A549 (cell line): Measurements from ENCODE around the gene TGFBR3L. TPM values are rescaled to one million over a fixed set of nuclear protein-coding genes. Genes with fewer than 3 reads are reported as not detected.

Experiments used
- ATAC-seq, 2 experiments: fragments of 200-7000 bp in 1 of 2; fragments of >200 bp in 1 of 2; cut with Nextera tagmentation in 1 of 2; cut with Tn5 transposase in 1 of 2; 3 replicates each; pipeline versions ENCODE4 v1.8.0 to v1.9.1; 2018 to 2020; ENCODE audit warnings: mild to moderate bottlenecking in 1 of 2, moderate library complexity in 1 of 2
- CTCF ChIA-PET: fragments of 300-600 bp; sonication (Branson Sonifier 250); formaldehyde crosslinking; extraction: SDS; loops from one replicate; lab custom pipeline; 2021; ENCODE audit warnings: antibody characterized with exemption, inconsistent platforms; lab: Yijun Ruan, JAX
- POLR2A ChIA-PET: fragments of 350-600 bp; formaldehyde crosslinking; extraction: SDS; loops from one replicate; lab custom pipeline; 2021; ENCODE audit warnings: antibody characterized with exemption, inconsistent platforms; lab: Yijun Ruan, JAX
- DNase-seq, 2 experiments: peaks; one replicate each; pipeline versions ENCODE4 v3.0.0 to v3.0.0-alpha.2; 2011 to 2016; ENCODE audit warnings: low read depth in 1 of 2, low spot score in 1 of 2
- FAIRE-seq: peaks from 2 replicates; lab custom pipeline; 2011; peaks lifted over from hg19 to GRCh38; lab: Jason Lieb, UNC
- H3K27ac ChIP-seq, 2 experiments: fragments of >200 bp; sonication (Bioruptor Twin); formaldehyde crosslinking; 3 replicates each; pipeline ENCODE4 v1.5.1; 2016 to 2017
- H3K4me1 ChIP-seq: fragments of >200 bp; sonication (Bioruptor Twin); formaldehyde crosslinking; 3 replicates; pipeline ENCODE4 v1.6.1; 2016
- H3K4me2 ChIP-seq: fragments of >200 bp; sonication (Bioruptor Twin); formaldehyde crosslinking; 3 replicates; pipeline ENCODE4 v1.6.1; 2016
- H3K4me3 ChIP-seq: fragments of >200 bp; sonication (Bioruptor Twin); formaldehyde crosslinking; 3 replicates; pipeline ENCODE4 v1.5.1; 2016
- H3K9me3 ChIP-seq: fragments of >200 bp; sonication (Bioruptor Twin); formaldehyde crosslinking; 3 replicates; pipeline ENCODE4 v1.6.1; 2016
- BCL3 ChIP-seq: fragments of >200 bp; sonication (Bioruptor Twin); formaldehyde crosslinking; IDR thresholded peaks from 3 replicates; pipeline ENCODE4 v1.6.1; 2016
- BHLHE40 ChIP-seq: IDR thresholded peaks from 2 replicates; pipeline ENCODE4 v1.6.1; 2012; ENCODE audit warnings: low read depth, low read length, inconsistent platforms
- CHD2 ChIP-seq: fragments of 150-350 bp; IDR thresholded peaks from 2 replicates; pipeline ENCODE4 v1.6.1; 2014; ENCODE audit warnings: low read length; ENCODE audit not compliant: partially characterized antibody
- CTCF ChIP-seq: fragments of >200 bp; sonication (Bioruptor Twin); formaldehyde crosslinking; IDR thresholded peaks from 3 replicates; pipeline ENCODE4 v1.5.1; 2016
- E2F6 ChIP-seq: IDR thresholded peaks from 2 replicates; pipeline ENCODE4 v1.6.1; 2012; ENCODE audit warnings: low read depth, borderline replicate concordance
- EHF ChIP-seq: fragments of 250-450 bp; sonication (Bioruptor Pico); IDR thresholded peaks from 2 replicates; pipeline ENCODE4 v1.5.0; 2020; ENCODE audit warnings: mild to moderate bottlenecking
- FOSB ChIP-seq: fragments of 250-450 bp; sonication (Bioruptor Pico); IDR thresholded peaks from 2 replicates; pipeline ENCODE4 v1.5.0; 2020; ENCODE audit warnings: mild to moderate bottlenecking, moderate library complexity
- GATA3 ChIP-seq: IDR thresholded peaks from 2 replicates; pipeline ENCODE4 v1.6.1; 2012; ENCODE audit warnings: borderline replicate concordance
- JUNB ChIP-seq: fragments of >200 bp; sonication (Bioruptor Twin); formaldehyde crosslinking; IDR thresholded peaks from 2 replicates; pipeline ENCODE4 v1.6.1; 2016
- KDM5A ChIP-seq: fragments of 200-600 bp; sonication (generic); IDR thresholded peaks from 2 replicates; pipeline ENCODE4 v1.6.1; 2016; ENCODE audit warnings: antibody characterized with exemption, mild to moderate bottlenecking
- MAX ChIP-seq: IDR thresholded peaks from 2 replicates; pipeline ENCODE4 v1.6.1; 2012
- MAZ ChIP-seq: fragments of 150-350 bp; IDR thresholded peaks from 2 replicates; pipeline ENCODE4 v1.6.1; 2014; ENCODE audit warnings: antibody characterized with exemption, low read depth, low read length, borderline replicate concordance
- NR3C1 ChIP-seq: fragments of >200 bp; sonication (Bioruptor Twin); formaldehyde crosslinking; IDR thresholded peaks from 3 replicates; pipeline ENCODE4 v1.6.1; 2017
- POLR2A ChIP-seq: IDR thresholded peaks from 2 replicates; pipeline ENCODE4 v1.6.1; 2012; ENCODE audit warnings: mild to moderate bottlenecking, low read length
- POLR2AphosphoS2 ChIP-seq: conservative IDR thresholded peaks from 2 replicates; pipeline ENCODE4 v1.6.1; 2012; ENCODE audit warnings: low read length, improper control_type of control experiment, inconsistent platforms
- RAD21 ChIP-seq, 2 experiments: fragments of >200 bp in 1 of 2; sonication (Bioruptor Twin) in 1 of 2; formaldehyde crosslinking in 1 of 2; IDR thresholded peaks in 1 of 2; conservative IDR thresholded peaks in 1 of 2; 2 replicates in 1 of 2; 3 replicates in 1 of 2; pipeline ENCODE4 v1.6.1; 2012 to 2018; ENCODE audit warnings: inconsistent platforms in 1 of 2
- RARB ChIP-seq: fragments of 250-450 bp; sonication (Bioruptor Pico); IDR thresholded peaks from 2 replicates; pipeline ENCODE4 v1.8.0; 2021; ENCODE audit warnings: mild to moderate bottlenecking, moderate library complexity
- RFX5 ChIP-seq: fragments of 450-650 bp; IDR thresholded peaks from 2 replicates; pipeline ENCODE4 v1.7.1; 2014; ENCODE audit warnings: antibody characterized with exemption, mild to moderate bottlenecking, moderate library complexity
- RNF2 ChIP-seq: fragments of 200-600 bp; sonication (generic); IDR thresholded peaks from 2 replicates; pipeline ENCODE4 v1.6.1; 2016; ENCODE audit warnings: low read depth, mild to moderate bottlenecking, antibody characterized with exemption, moderate library complexity, borderline replicate concordance
- TP53 ChIP-seq: fragments of 250-450 bp; sonication (Bioruptor Pico); IDR thresholded peaks from 2 replicates; pipeline ENCODE4 v1.5.0; 2021; ENCODE audit warnings: mild to moderate bottlenecking, moderate library complexity
- ZC3H11A ChIP-seq: fragments of 450-650 bp; IDR thresholded peaks from 2 replicates; pipeline ENCODE4 v1.6.1; 2014; ENCODE audit warnings: antibody characterized with exemption, mild to moderate bottlenecking
- ZFP36 ChIP-seq: fragments of 450-650 bp; IDR thresholded peaks from 2 replicates; pipeline ENCODE4 v1.6.1; 2014; ENCODE audit warnings: borderline replicate concordance; ENCODE audit not compliant: partially characterized antibody
- ZSCAN20 ChIP-seq: fragments of 250-450 bp; sonication (Bioruptor Pico); IDR thresholded peaks from 2 replicates; pipeline ENCODE4 v1.8.0; 2022; ENCODE audit warnings: mild to moderate bottlenecking, moderate library complexity
- WGBS: methylation state at CpG from one replicate; pipeline ENCODE4 v1.1.6; 2017; ENCODE audit errors: missing lambda C conversion rate; 5-methylcytosine and 5-hydroxymethylcytosine counted together
- polyA plus RNA-seq, 4 experiments: library from polyadenylated mRNA; depleted of rRNA in 3 of 4; stranded (reverse); fragments of >200 nt; fragmentation: RNase III in 1 of 4; extraction: RNeasy Plus Mini Kit Qiagen cat#74134 plus additional on column Dnase treatment in 1 of 4; gene quantifications; 2 replicates in 3 of 4; 3 replicates in 1 of 4; pipeline ENCODE4 v1.2.3, GENCODE V29; 2011 to 2017

Gene TGFBR3L
- polyA plus RNA-seq, 2 of the 4 experiments (the other 2 are of a cell fraction), result 0.21 to 1.2 TPM

GRCh38 chr19:7916103-7916954, 1.7 kb downstream of the TGFBR3L start:
- ChIA-PET CTCF (interaction anchor here (0.6 to 2.4 kb wide), 8 partner anchors 8 to 62 kb away, joined by 3 to 14 read pairs (median 4); partner anchors contain the start of gene MAP2K7), POLR2A (interaction anchor here (0.5 to 1.8 kb wide), 2 partner anchors 10 to 13 kb away, joined by 3 to 4 read pairs; no protein-coding TSS in a partner anchor)
- Histone ChIP-seq H3K4me2 (peak overlapping the region; percentile 87), H3K9me3 (no peaks in the 10 kb centered on the region), H3K4me3 (peak overlapping the region; percentile 43), H3K4me1 (peaks cover 17% of the 10 kb centered on the region), H3K27ac (peak overlapping the region; percentile 65 to 90)
- 61% methylated on average over 11 of the region's 104 CpGs for WGBS
- no peak for DNase-seq
- TF ChIP-seq POLR2A (peak; percentile 14; the same call in 1 of the 2 replicates), ZFP36 (peak; percentile 58), E2F6 (peak; percentile 59; the same call in 1 of the 2 replicates), KDM5A (no peak)
- TF ChIP-seq, all 56 proteins: peak for 3
- FAIRE-seq (no peak), ATAC-seq (peak; percentile 6 to 15; a peak in 4 of 6 replicates)

GRCh38 chr19:7916955-7917266, 2.3 kb downstream of the TGFBR3L start:
- ChIA-PET CTCF (interaction anchor here (1.0 to 2.4 kb wide), 7 partner anchors 8 to 48 kb away, joined by 3 to 14 read pairs (median 7); partner anchors contain the start of gene MAP2K7), POLR2A (interaction anchor here (0.5 kb wide), 1 partner anchor 10 kb away, joined by 3 read pairs; no protein-coding TSS in a partner anchor)
- WGBS, result 72% methylated on average over 3 of the region's 12 CpGs
- TF ChIP-seq EHF (CRISPR knock-in tag) (no peak), BHLHE40 (no peak)
- TF ChIP-seq, all 56 proteins: peak for 0
- peaks cover 19% of the 10 kb centered on the region for H3K4me1 ChIP-seq
- H3K9me3 ChIP-seq, result no peaks in the 10 kb centered on the region
- FAIRE-seq, result no peak
- ATAC-seq, result no peak
- no peak for DNase-seq
- H3K27ac ChIP-seq, result peak overlapping the region; percentile 65 to 90
- peak overlapping the region; percentile 87 for H3K4me2 ChIP-seq
- H3K4me3 ChIP-seq, result peak overlapping the region; percentile 43

- Histone ChIP-seq H3K4me2 (peak overlapping the region; percentile 87), H3K4me1 (peaks cover 19% of the 10 kb centered on the region), H3K9me3 (no peaks in the 10 kb centered on the region), H3K4me3 (peak overlapping the region; percentile 43), H3K27ac (peak overlapping the region; percentile 65 to 90; a peak in 5 of 6 replicates)
- TF ChIP-seq RFX5, result no peak
- TF ChIP-seq RNF2, result no peak
- TF ChIP-seq CHD2, result no peak
- no peak for TF ChIP-seq RARB (CRISPR knock-in tag)
- no peak for TF ChIP-seq JUNB
- peak; percentile 33 to 35; a peak in 2 of 5 replicates for TF ChIP-seq RAD21 (conservative IDR thresholded peaks at IDR 0.05 in 1 of 2, IDR thresholded peaks at IDR 0.05 in 1 of 2)
- TF ChIP-seq TP53 (CRISPR knock-in tag), result no peak
- peak; percentile 52; the same call in 1 of the 2 replicates for TF ChIP-seq MAX
- TF ChIP-seq CTCF, result peak; percentile 34
- TF ChIP-seq EHF (CRISPR knock-in tag), result no peak
- no peak for TF ChIP-seq POLR2AphosphoS2
- TF ChIP-seq NR3C1, result no peak
- TF ChIP-seq GATA3, result no peak
- TF ChIP-seq ZC3H11A, result no peak
- TF ChIP-seq MAZ, result no peak
- TF ChIP-seq ZSCAN20 (CRISPR knock-in tag), result no peak
- TF ChIP-seq BCL3, result no peak
- TF ChIP-seq FOSB (CRISPR knock-in tag), result no peak
- no peak for FAIRE-seq
- peak; percentile 49 to 74 for ATAC-seq
- ChIA-PET CTCF (interaction anchor here (0.7 to 2.4 kb wide), 14 partner anchors 9 to 336 kb away, joined by 3 to 14 read pairs (median 4); partner anchors contain the start of genes MAP2K7 and TIMM44), POLR2A (interaction anchor here (0.5 to 0.9 kb wide), 2 partner anchors 11 to 13 kb away, joined by 3 to 4 read pairs; partner anchors contain the start of gene MAP2K7)
- DNase-seq, result peak; percentile 61 to 65
- 29% methylated on average over 9 of the region's 71 CpGs for WGBS
Observed at GRCh38 chr19:7917267-7918061, 2.8 kb downstream of the TGFBR3L start.
